ENCODE results near the gene SLC16A12.

DNA sequence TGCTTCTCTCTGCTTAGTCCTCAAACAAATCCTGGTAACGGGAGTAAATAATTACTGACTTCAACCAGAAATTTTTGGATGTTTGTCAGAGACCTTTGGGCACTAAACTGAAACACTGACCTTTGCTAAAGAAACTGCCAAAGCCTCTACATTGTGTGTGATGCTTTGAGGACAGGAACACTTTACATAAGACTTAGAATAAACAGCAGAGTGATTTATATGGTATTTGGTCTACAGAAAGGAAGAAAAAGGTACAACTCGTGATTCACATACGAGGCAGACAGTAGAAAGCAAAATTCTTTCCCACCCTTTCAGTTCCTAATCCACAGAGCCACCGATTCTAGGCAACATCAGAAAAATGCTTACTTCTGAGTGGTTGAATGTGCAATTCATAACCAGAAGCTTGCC, 59.8 kb downstream of the SLC16A12 start:
- TF ChIP-seq EZH2phosphoT487 (IDR thresholded peaks at IDR 0.05; ENCODE audit: low read depth): no peak
- TF ChIP-seq, protein P1, sequence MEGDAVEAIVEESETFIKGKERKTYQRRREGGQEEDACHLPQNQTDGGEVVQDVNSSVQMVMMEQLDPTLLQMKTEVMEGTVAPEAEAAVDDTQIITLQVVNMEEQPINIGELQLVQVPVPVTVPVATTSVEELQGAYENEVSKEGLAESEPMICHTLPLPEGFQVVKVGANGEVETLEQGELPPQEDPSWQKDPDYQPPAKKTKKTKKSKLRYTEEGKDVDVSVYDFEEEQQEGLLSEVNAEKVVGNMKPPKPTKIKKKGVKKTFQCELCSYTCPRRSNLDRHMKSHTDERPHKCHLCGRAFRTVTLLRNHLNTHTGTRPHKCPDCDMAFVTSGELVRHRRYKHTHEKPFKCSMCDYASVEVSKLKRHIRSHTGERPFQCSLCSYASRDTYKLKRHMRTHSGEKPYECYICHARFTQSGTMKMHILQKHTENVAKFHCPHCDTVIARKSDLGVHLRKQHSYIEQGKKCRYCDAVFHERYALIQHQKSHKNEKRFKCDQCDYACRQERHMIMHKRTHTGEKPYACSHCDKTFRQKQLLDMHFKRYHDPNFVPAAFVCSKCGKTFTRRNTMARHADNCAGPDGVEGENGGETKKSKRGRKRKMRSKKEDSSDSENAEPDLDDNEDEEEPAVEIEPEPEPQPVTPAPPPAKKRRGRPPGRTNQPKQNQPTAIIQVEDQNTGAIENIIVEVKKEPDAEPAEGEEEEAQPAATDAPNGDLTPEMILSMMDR (IDR thresholded peaks at IDR 0.05; ENCODE audit: low read depth, low read length): no peak
